Muscle layer of colon (tissue), 2 donors: ENCODE measurements around the gene USP53.
"Not testable (repeated sequence)": the region's sequence is repeated elsewhere in the genome, so short reads cannot be mapped to it uniquely, and the experiment has no call there.

Source experiments
- H3K27ac ChIP-seq: one replicate; pipeline ENCODE4 v1.7.0; 2013; ENCODE audit warnings: low read depth, mild to moderate bottlenecking, low read length, moderate library complexity
- H3K27me3 ChIP-seq, 2 donors: one replicate each; pipeline ENCODE4 v1.7.0; 2013; ENCODE audit warnings: low read length in 2 of 2, mild to moderate bottlenecking in 2 of 2; ENCODE audit not compliant: insufficient read depth in 2 of 2, control insufficient read depth in 1 of 2
- H3K36me3 ChIP-seq: one replicate; pipeline ENCODE4 v1.7.0; 2013; ENCODE audit warnings: mild to moderate bottlenecking, low read length; ENCODE audit not compliant: insufficient read depth
- H3K4me1 ChIP-seq: one replicate; pipeline ENCODE4 v1.7.0; 2013; ENCODE audit warnings: mild to moderate bottlenecking, low read length; ENCODE audit not compliant: insufficient read depth
- H3K4me3 ChIP-seq, 2 donors: one replicate each; pipeline ENCODE4 v1.7.0; 2013; ENCODE audit warnings: low read length in 2 of 2, low read depth in 1 of 2, mild to moderate bottlenecking in 1 of 2, moderate library complexity in 1 of 2
- H3K9ac ChIP-seq: one replicate; pipeline ENCODE4 v1.7.0; 2013; ENCODE audit warnings: low read length
- H3K9me3 ChIP-seq: one replicate; pipeline ENCODE4 v1.7.0; 2013; ENCODE audit warnings: mild to moderate bottlenecking, low read length
- donor health status: abdominal sarcoma.
- donor health status: Adenocarcinoma of cecum.

The USP53 gene

GRCh38 chr4:119329835-119330620 is 117.5 kb downstream of the USP53 start:
- Histone ChIP-seq H3K4me1 (no peaks in the 10 kb centered on the region), H3K9me3 (no peaks in the 10 kb centered on the region), H3K27ac (no peak overlapping the region), H3K4me3 (no peak overlapping the region), H3K27me3 (no peaks in the 10 kb centered on the region), H3K36me3 (no peaks in the 10 kb centered on the region), H3K9ac (no peak overlapping the region)

GRCh38 chr4:119336332-119336979 is 123.9 kb downstream of the USP53 start:
- not testable (repeated sequence) for H3K4me1 ChIP-seq, H3K27ac ChIP-seq, H3K36me3 ChIP-seq, H3K27me3 ChIP-seq, H3K9me3 ChIP-seq, H3K4me3 ChIP-seq, H3K9ac ChIP-seq

GRCh38 chr4:119337010-119337409 is 124.5 kb downstream of the USP53 start:
- H3K9ac ChIP-seq = no peak overlapping the region

GRCh38 chr4:119339895-119340294 is 127.4 kb downstream of the USP53 start:
- not testable (repeated sequence) for H3K4me1 ChIP-seq, H3K27ac ChIP-seq, H3K36me3 ChIP-seq, H3K9me3 ChIP-seq, H3K27me3 ChIP-seq, H3K9ac ChIP-seq, H3K4me3 ChIP-seq

More at GRCh38 chr4:119337010-119337409, 124.5 kb downstream of the USP53 start:
- no peak overlapping the region for H3K4me3 ChIP-seq
- H3K36me3 ChIP-seq = no peaks in the 10 kb centered on the region
- no peak overlapping the region for H3K27ac ChIP-seq
- H3K9me3 ChIP-seq = no peaks in the 10 kb centered on the region
- no peaks in the 10 kb centered on the region for H3K4me1 ChIP-seq
- no peaks in the 10 kb centered on the region for H3K27me3 ChIP-seq

- H3K9me3 ChIP-seq, H3K27ac ChIP-seq, H3K36me3 ChIP-seq, H3K9ac ChIP-seq, H3K4me3 ChIP-seq, H3K4me1 ChIP-seq, H3K27me3 ChIP-seq: not testable (repeated sequence)
Observed at GRCh38 chr4:119343293-119343692, 130.8 kb downstream of the USP53 start.
